WTC11 (cell line): ENCODE measurements around the gene HTRA2. TPM values are rescaled to one million over a fixed set of nuclear protein-coding genes. Genes with fewer than 3 reads are reported as not detected.

Source experiments
- ATAC-seq: fragments of 200-7000 bp; cut with Tn5 transposase; 2 replicates; pipeline ENCODE4 v1.10.0; 2021; ENCODE audit warnings: mild to moderate bottlenecking, moderate library complexity
- CTCF ChIA-PET: fragments of 300-600 bp; sonication (Branson Sonifier 250); formaldehyde crosslinking; loops from one replicate; lab custom pipeline; 2021; ENCODE audit warnings: antibody characterized with exemption; lab: Charles Lee
- POLR2A ChIA-PET: fragments of 350-600 bp; sonication (Branson Sonifier 250); formaldehyde crosslinking; loops from one replicate; lab custom pipeline; 2021; ENCODE audit warnings: antibody characterized with exemption; lab: Charles Lee
- DNase-seq: peaks from one replicate; pipeline ENCODE4 v3.0.0; 2021; ENCODE audit warnings: low spot score
- H3K27ac Mint-ChIP-seq: 2 replicates; pipeline ENCODE4 v1.8.0; 2021; ENCODE audit warnings: mixed read lengths
- H3K27me3 Mint-ChIP-seq: 2 replicates; pipeline ENCODE4 v1.8.0; 2021; ENCODE audit warnings: low read depth, mild to moderate bottlenecking, moderate library complexity, mixed read lengths
- H3K36me3 Mint-ChIP-seq: 2 replicates; pipeline ENCODE4 v1.8.0; 2021; ENCODE audit warnings: mixed read lengths
- H3K4me1 Mint-ChIP-seq: 2 replicates; pipeline ENCODE4 v1.8.0; 2022; ENCODE audit warnings: mixed read lengths
- H3K4me3 Mint-ChIP-seq: 2 replicates; pipeline ENCODE4 v1.8.0; 2021; ENCODE audit warnings: mild to moderate bottlenecking, moderate library complexity, mixed read lengths
- H3K9me3 Mint-ChIP-seq: 2 replicates; pipeline ENCODE4 v1.8.0; 2021; ENCODE audit warnings: mixed read lengths
- CDX4 ChIP-seq: fragments of 250-450 bp; sonication (Bioruptor Pico); IDR thresholded peaks from 2 replicates; pipeline ENCODE4 v1.9.0; 2021; ENCODE audit warnings: moderate library complexity, mild to moderate bottlenecking, inconsistent platforms, borderline replicate concordance
- CREM ChIP-seq: sonication (generic); formaldehyde crosslinking; IDR thresholded peaks from 2 replicates; pipeline ENCODE4 v1.8.1; 2022; ENCODE audit warnings: mild to moderate bottlenecking, missing genetic modification reagents, moderate library complexity
- GABPB1 ChIP-seq: sonication (generic); formaldehyde crosslinking; IDR thresholded peaks from 2 replicates; pipeline ENCODE4 v1.8.1; 2023; ENCODE audit warnings: mild to moderate bottlenecking, missing genetic modification reagents
- IRF2 ChIP-seq: sonication (generic); formaldehyde crosslinking; IDR thresholded peaks from 2 replicates; pipeline ENCODE4 v1.8.0; 2022; ENCODE audit warnings: low read depth, missing genetic modification reagents, borderline replicate concordance
- SMAD4 ChIP-seq: sonication (generic); formaldehyde crosslinking; IDR thresholded peaks from 2 replicates; pipeline ENCODE4 v1.8.0; 2022; ENCODE audit warnings: mild to moderate bottlenecking, missing genetic modification reagents
- TEAD4 ChIP-seq: sonication (generic); formaldehyde crosslinking; IDR thresholded peaks from 2 replicates; pipeline ENCODE4 v1.8.0; 2022; ENCODE audit warnings: mild to moderate bottlenecking, missing genetic modification reagents
- TP53 ChIP-seq: sonication (generic); formaldehyde crosslinking; IDR thresholded peaks from 2 replicates; pipeline ENCODE4 v1.8.1; 2023; ENCODE audit warnings: mild to moderate bottlenecking, missing genetic modification reagents
- USF1 ChIP-seq: sonication (generic); formaldehyde crosslinking; IDR thresholded peaks from 2 replicates; pipeline ENCODE4 v1.8.0; 2022; ENCODE audit warnings: mild to moderate bottlenecking, missing genetic modification reagents
- ZNF532 ChIP-seq: fragments of 250-450 bp; sonication (Bioruptor Pico); IDR thresholded peaks from 2 replicates; pipeline ENCODE4 v1.9.0; 2021; ENCODE audit warnings: mild to moderate bottlenecking, borderline replicate concordance
- total RNA-seq: library from RNA; stranded (reverse); gene quantifications from 3 replicates; pipeline ENCODE4 v1.2.3, GENCODE V29; 2021
- TF ChIP-seq, protein P1 (sequence below): sonication (generic); formaldehyde crosslinking; IDR thresholded peaks from 2 replicates; pipeline ENCODE4 v1.8.1; 2023; ENCODE audit warnings: mild to moderate bottlenecking, missing genetic modification reagents
- TF ChIP-seq, protein P2 (sequence below): fragments of 200-600 bp; IDR thresholded peaks from 2 replicates; pipeline ENCODE4 v1.8.0; 2022; ENCODE audit warnings: antibody characterized with exemption
- TF ChIP-seq, protein P3 (sequence below): sonication (generic); formaldehyde crosslinking; IDR thresholded peaks from 2 replicates; pipeline ENCODE4 v1.8.0; 2023; ENCODE audit warnings: mild to moderate bottlenecking, missing genetic modification reagents

HTRA2 gene
- total RNA-seq, 1 experiment from 2014 or later: 30.0 TPM

GRCh38 chr2:74507926-74508520, 21.7 kb upstream of the HTRA2 start (continued):
- TF ChIP-seq, protein P1, sequence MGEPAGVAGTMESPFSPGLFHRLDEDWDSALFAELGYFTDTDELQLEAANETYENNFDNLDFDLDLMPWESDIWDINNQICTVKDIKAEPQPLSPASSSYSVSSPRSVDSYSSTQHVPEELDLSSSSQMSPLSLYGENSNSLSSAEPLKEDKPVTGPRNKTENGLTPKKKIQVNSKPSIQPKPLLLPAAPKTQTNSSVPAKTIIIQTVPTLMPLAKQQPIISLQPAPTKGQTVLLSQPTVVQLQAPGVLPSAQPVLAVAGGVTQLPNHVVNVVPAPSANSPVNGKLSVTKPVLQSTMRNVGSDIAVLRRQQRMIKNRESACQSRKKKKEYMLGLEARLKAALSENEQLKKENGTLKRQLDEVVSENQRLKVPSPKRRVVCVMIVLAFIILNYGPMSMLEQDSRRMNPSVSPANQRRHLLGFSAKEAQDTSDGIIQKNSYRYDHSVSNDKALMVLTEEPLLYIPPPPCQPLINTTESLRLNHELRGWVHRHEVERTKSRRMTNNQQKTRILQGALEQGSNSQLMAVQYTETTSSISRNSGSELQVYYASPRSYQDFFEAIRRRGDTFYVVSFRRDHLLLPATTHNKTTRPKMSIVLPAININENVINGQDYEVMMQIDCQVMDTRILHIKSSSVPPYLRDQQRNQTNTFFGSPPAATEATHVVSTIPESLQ (CRISPR knock-in tag): no peak
- no peak for TF ChIP-seq IRF2
- TF ChIP-seq SMAD4 (CRISPR knock-in tag): no peak
- TF ChIP-seq, protein P2, sequence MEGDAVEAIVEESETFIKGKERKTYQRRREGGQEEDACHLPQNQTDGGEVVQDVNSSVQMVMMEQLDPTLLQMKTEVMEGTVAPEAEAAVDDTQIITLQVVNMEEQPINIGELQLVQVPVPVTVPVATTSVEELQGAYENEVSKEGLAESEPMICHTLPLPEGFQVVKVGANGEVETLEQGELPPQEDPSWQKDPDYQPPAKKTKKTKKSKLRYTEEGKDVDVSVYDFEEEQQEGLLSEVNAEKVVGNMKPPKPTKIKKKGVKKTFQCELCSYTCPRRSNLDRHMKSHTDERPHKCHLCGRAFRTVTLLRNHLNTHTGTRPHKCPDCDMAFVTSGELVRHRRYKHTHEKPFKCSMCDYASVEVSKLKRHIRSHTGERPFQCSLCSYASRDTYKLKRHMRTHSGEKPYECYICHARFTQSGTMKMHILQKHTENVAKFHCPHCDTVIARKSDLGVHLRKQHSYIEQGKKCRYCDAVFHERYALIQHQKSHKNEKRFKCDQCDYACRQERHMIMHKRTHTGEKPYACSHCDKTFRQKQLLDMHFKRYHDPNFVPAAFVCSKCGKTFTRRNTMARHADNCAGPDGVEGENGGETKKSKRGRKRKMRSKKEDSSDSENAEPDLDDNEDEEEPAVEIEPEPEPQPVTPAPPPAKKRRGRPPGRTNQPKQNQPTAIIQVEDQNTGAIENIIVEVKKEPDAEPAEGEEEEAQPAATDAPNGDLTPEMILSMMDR: no peak

GRCh38 chr2:74510272-74510671, 19.5 kb upstream of the HTRA2 start:
- Mint-ChIP-seq H3K27me3 (peaks cover 91% of the 10 kb centered on the region), H3K27ac (no peak overlapping the region), H3K4me1 (peaks cover 27% of the 10 kb centered on the region), H3K4me3 (no peak overlapping the region), H3K36me3 (peaks cover 11% of the 10 kb centered on the region), H3K9me3 (no peaks in the 10 kb centered on the region)
- POLR2A ChIA-PET: no interaction called here
- CTCF ChIA-PET: interaction anchor here (0.6 to 1.2 kb wide), 5 partner anchors 9 to 371 kb away, joined by 3 to 6 read pairs (median 4); partner anchors contain the start of genes CCDC142 and TTC31
- no peak for TF ChIP-seq USF1 (CRISPR knock-in tag)
- no peak for TF ChIP-seq CDX4 (CRISPR knock-in tag)
- no peak for DNase-seq
- ATAC-seq: no peak

DNA sequence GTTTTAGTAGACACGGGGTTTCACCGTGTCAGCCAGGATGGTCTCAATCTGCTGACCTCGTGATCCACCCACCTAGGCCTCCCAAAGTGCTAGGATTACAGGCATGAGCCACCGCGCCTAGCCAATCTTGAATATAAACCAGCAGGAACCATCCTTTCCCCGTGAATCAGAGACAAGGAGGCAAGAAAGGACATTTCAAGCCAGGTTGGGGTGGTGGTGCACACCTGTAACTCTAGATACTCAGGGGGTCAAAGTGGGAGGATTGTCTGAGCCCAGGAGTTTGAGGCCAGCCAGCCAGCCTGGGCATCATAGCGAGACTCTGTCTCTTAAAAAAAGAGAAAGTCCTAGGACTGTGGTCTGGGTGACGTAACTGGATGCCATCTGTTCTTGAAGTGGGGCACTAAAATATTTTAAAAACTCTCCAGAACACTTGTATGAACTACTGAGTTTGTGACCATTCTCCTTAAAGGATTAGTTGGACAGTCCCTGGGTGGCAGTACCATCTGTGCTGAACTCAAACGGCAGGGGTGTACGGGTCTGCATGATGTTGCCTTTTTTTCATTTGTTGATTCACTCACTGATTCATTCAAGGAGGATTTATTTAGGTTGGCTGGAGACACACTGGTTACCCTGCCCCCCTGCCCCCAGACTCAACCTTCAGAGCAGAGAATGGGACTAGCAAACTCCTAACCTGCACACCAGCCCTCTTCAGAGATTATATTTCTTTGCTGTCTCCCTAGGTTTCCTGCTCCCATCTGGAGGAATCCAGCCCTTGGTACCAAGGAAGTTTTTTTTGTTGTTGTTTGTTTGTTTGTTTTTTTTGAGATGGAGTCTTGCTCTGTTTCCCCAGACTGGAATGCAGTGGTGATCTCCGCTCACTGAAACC, 18.4 kb upstream of the HTRA2 start:
- TF ChIP-seq TEAD4 (no peak), IRF2 (no peak), CREM (CRISPR knock-in tag) (no peak), GABPB1 (no peak), TP53 (CRISPR knock-in tag) (no peak)
- Mint-ChIP-seq H3K9me3 (peaks cover 1% of the 10 kb centered on the region; the same call in 1 of the 2 replicates), H3K4me1 (peaks cover 30% of the 10 kb centered on the region), H3K36me3 (peaks cover 6% of the 10 kb centered on the region), H3K27me3 (peaks cover 95% of the 10 kb centered on the region), H3K27ac (no peak overlapping the region), H3K4me3 (no peak overlapping the region)
- no peak for DNase-seq
- no peak for ATAC-seq
- ChIA-PET POLR2A (interaction anchor here (0.7 kb wide), 2 partner anchors 10 to 29 kb away, joined by 5 to 6 read pairs; no protein-coding TSS in a partner anchor), CTCF (interaction anchor here (0.8 to 1.2 kb wide), 3 partner anchors 10 to 76 kb away, joined by 3 to 6 read pairs (median 4); no protein-coding TSS in a partner anchor)

GRCh38 chr2:74512744-74513604, 16.8 kb upstream of the HTRA2 start:
- DNase-seq: no peak
- Mint-ChIP-seq H3K9me3 (peaks cover 8% of the 10 kb centered on the region), H3K36me3 (peaks cover 9% of the 10 kb centered on the region)
- TF ChIP-seq ZNF532 (CRISPR knock-in tag): no peak
- TF ChIP-seq, protein P3, sequence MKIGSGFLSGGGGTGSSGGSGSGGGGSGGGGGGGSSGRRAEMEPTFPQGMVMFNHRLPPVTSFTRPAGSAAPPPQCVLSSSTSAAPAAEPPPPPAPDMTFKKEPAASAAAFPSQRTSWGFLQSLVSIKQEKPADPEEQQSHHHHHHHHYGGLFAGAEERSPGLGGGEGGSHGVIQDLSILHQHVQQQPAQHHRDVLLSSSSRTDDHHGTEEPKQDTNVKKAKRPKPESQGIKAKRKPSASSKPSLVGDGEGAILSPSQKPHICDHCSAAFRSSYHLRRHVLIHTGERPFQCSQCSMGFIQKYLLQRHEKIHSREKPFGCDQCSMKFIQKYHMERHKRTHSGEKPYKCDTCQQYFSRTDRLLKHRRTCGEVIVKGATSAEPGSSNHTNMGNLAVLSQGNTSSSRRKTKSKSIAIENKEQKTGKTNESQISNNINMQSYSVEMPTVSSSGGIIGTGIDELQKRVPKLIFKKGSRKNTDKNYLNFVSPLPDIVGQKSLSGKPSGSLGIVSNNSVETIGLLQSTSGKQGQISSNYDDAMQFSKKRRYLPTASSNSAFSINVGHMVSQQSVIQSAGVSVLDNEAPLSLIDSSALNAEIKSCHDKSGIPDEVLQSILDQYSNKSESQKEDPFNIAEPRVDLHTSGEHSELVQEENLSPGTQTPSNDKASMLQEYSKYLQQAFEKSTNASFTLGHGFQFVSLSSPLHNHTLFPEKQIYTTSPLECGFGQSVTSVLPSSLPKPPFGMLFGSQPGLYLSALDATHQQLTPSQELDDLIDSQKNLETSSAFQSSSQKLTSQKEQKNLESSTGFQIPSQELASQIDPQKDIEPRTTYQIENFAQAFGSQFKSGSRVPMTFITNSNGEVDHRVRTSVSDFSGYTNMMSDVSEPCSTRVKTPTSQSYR (CRISPR knock-in tag): no peak

More at GRCh38 chr2:74512744-74513604, 16.8 kb upstream of the HTRA2 start:
- Mint-ChIP-seq H3K4me3 (peak overlapping the region; percentile 65), H3K27me3 (peaks cover 99% of the 10 kb centered on the region), H3K4me1 (peaks cover 23% of the 10 kb centered on the region), H3K27ac (no peak overlapping the region)
- no peak for ATAC-seq
- ChIA-PET POLR2A (interaction anchor here (0.9 kb wide), 1 partner anchor 40 kb away, joined by 3 read pairs; no protein-coding TSS in a partner anchor), CTCF (interaction anchor here (1.2 to 2.3 kb wide), 2 partner anchors 9 to 30 kb away, joined by 6 to 8 read pairs; partner anchors contain the start of genes CCDC142 and TTC31)
